HG03354 (cell line): Measurements from ENCODE around the gene CRISP1.
A peak's percentile ranks its signal among the peaks of the same experiment; 100 is the strongest.
"Not testable (repeated sequence)": the region's sequence is repeated elsewhere in the genome, so short reads cannot be mapped to it uniquely, and the experiment has no call there.

ENCODE experiments used
- ATAC-seq: cut with Tn5 transposase; IDR thresholded peaks from one replicate; pipeline ENCODE4 v1.9.1; 2021; ENCODE audit warnings: mild to moderate bottlenecking; ENCODE audit not compliant: unreplicated experiment, poor library complexity, severe bottlenecking

CRISP1 gene

DNA sequence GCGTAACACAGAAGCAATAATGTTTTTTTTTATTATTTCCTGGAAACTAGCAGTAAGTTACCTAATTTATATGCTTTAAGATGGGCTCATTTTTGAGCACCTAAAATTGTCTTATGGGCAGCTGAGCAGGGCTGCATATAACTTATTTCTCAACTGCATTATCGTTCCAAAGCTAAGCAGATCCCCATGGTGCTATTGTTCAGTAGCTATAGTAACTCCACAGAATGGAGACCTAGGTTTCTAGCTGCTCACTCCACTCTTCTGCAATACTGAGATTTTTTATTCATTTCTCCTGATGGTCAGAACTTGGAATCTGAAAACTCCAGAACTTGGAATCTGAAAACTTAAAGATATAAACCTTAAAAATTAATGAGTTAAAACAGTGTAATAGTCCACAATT, 18.7 kb downstream of the CRISP1 start:
- ATAC-seq = no peak

DNA sequence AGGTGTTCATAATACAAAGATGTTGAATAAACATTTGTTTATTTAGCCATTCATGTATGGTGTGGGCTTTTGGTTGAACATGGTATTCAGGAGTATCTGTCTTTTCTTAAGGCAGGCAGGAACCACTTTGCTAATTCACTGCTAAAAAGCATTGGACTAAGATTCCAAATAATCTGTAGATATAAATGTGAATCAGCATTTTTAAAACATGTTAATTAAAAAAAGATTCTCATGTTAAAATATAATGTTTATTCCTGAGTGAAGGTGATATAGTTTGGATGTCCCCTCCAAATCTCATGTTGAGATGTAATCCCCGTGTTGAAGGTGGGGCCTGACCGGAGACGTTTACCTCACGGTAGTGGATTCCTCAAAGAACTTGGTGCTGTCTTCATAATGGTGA, 19.3 kb downstream of the CRISP1 start:
- ATAC-seq = no peak

DNA sequence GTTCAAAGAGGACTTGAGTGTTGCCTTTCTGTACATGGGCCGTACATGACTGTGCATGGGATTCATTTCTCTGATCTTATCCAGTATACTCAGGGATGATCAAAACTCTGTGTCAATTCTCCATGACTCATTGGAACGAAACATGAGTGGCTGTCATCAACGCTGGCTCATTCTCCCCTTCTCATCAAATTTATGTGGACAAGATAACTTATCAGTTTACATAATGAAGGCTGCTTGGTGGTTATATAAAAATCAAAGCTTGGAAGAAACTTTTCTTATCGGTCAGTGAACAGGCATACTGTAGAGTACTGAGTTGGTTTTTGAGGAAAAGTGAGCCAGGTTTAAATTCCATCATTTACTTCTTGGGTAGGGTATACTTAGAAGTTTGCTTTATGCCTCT, 24.9 kb downstream of the CRISP1 start:
- no peak for ATAC-seq

DNA sequence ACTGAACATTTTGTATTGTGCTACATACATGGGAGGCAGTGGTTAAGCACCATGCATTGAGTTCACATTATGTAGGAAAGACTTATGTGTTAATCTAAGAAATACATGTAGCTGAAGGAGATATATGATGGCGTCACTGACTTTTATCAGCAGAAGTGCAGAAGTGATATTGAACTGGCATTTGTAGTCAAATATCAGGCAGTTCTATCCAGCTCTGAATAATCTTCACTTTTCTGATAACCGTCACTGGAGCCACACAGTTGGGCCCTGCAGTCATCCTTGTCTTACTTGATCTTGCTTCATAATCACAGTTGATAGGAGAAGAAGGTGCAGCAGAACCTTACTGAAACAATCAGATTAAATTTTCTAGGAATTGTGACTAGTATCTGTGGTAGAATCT, 26.4 kb downstream of the CRISP1 start:
- ATAC-seq = no peak

- ATAC-seq = no peak
Observed at GRCh38 chr6:49839162-49839561, 27.2 kb downstream of the CRISP1 start.

DNA sequence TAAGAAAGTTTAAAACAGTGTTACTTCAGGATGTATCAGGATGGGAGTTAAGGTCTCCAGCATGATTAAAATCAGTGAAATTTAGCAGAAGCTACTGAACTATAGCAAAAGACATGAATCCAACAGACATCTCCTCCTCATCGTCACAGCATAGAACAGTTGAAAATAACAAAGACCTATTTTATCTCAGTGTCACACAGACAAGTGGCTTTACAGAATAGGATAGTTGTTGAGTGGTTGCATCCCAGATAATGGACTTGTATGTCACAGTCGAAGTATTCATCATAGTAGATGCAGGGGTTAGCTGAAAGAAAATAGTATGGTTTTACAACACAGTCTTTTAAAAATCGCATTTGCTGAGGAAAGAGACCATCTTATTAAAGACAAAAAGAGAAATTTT, 31.2 kb downstream of the CRISP1 start:
- no peak for ATAC-seq

GRCh38 chr6:49833386-49833785, 32.9 kb downstream of the CRISP1 start:
- no peak for ATAC-seq

- ATAC-seq = peak; percentile 99
Observed at GRCh38 chr6:49826743-49827406, 39.5 kb downstream of the CRISP1 start.

DNA sequence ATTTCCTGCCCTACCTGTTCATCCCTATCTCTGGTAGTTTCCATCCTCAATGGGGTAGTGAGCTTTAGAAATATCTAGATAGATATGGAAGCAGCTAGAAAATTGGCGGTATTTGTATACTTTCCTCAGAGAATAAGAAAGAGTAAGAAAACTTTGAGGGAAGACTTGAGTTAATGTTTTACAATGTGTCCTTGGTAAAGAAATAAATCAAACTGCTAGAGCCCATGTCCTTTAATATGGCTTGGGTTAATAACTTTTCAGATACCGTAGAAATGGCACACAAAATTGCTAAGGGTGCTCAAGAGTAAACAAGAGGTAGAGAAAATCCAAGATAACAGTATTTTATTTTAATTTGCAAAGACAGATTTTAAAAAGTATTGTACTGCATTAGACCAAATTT, 51.2 kb downstream of the CRISP1 start:
- no peak for ATAC-seq

- ATAC-seq = no peak
Observed at GRCh38 chr6:49813248-49813647, 53.1 kb downstream of the CRISP1 start.

DNA sequence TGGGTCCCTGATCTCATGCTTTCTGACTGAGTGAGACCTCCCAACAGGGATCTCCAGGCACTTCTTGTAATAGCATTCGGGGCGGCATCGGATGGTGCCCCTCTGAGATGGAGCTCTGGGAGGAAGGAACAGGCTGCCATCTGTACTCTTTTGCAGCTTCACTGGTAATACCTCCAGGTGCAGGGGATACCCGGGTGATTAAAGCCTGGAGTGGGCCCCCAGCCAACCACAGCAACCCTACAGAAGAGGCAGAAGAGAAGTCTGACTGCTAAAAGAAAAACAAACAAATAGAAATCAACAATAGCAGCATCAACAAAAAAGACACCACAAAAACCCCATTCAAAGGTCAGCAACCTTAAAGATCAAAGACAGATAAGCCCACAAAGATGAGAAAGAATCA, 60.2 kb downstream of the CRISP1 start:
- ATAC-seq = no peak

GRCh38 chr6:49805246-49805645, 61.1 kb downstream of the CRISP1 start:
- no peak for ATAC-seq

- no peak for ATAC-seq
Observed at GRCh38 chr6:49801525-49801924, 64.8 kb downstream of the CRISP1 start.

DNA sequence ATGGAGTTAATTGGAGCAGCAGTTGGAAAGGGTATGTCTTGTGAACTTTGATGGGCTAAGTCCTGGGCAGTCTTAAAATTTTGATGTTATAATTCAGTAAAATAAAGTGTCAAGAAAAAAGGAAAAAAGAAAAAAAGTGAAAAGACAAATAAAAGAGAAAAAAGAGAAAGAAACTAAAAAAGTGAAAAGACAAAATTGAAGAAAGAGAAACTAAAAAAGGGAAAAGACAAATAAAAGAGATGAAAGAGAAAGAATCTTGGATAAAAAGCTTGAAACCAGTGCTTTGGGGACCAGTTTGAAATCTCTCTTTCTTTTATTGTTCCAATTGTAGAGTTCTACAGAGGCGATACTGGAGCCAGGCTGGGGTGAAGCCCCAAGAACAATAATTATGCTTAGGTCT, 67.2 kb downstream of the CRISP1 start:
- no peak for ATAC-seq

- ATAC-seq = not testable (repeated sequence)
Observed at GRCh38 chr6:49796842-49797455, 69.4 kb downstream of the CRISP1 start.

DNA sequence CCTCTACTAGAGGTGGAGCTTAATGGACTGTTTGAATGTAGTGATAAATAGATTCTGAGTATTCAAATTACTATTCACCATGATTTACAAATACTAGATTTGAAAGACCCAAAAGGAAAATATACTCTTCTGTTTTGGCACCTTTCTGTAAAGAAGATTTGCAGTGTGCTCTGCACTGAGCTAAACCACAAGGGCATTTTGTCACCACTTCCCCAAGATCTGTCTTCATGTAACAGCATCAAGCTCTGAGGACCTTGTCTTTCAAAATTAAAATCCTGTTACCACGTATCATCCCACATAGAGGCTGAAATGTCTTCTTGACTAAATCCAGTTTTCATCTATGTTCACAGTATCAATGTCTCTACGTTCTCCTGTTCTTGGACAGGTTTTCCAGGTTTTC, 76.0 kb downstream of the CRISP1 start:
- ATAC-seq = no peak

GRCh38 chr6:49787176-49787575, 79.2 kb downstream of the CRISP1 start, which contains the start of gene PGK2:
Gene PGK2, minus strand, starts transcription at chr6:49787285. Its CDS starts 98 bp downstream, at chr6:49787187.
- no peak for ATAC-seq

DNA sequence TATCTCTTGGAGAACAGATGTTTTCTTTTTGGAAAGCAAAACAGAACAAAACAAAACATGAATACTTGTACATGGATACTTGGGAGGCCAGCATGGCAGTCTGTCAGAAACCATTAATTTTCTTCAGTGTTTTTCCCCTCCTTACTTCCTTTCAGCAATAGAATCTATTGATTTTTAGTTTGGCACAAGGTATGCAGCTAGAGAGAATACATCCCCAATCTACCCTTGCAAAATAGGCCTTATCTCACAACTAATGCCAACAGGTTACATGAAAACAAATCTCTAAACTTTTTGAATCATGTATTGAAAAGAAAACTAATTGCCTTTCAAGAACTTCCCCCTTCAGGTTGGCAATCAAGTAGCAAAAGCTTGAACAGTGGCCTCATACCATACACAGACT, 82.1 kb downstream of the CRISP1 start:
- ATAC-seq = no peak
